H1 (cell line): ENCODE results near the gene CES3. TPM values are rescaled to one million over a fixed set of nuclear protein-coding genes. Genes with fewer than 3 reads are reported as not detected.

Experiments
- CTCF ChIA-PET: fragments of 300-600 bp; sonication (Branson Sonifier 250); formaldehyde crosslinking; loops from one replicate; lab custom pipeline; 2021; ENCODE audit not compliant: partially characterized antibody; lab: Charles Lee
- POLR2A ChIA-PET: fragments of 300-600 bp; sonication (Branson Sonifier 250); formaldehyde crosslinking; loops from one replicate; lab custom pipeline; 2021; ENCODE audit warnings: inconsistent platforms; ENCODE audit not compliant: partially characterized antibody; lab: Charles Lee
- DNase-seq, 2 experiments: peaks; one replicate each; pipeline versions ENCODE4 v3.0.0 to v3.0.0-alpha.2; 2010 to 2022; ENCODE audit warnings: low spot score in 2 of 2, low read depth in 1 of 2, mixed read lengths in 1 of 2
- FAIRE-seq: peaks from 2 replicates; lab custom pipeline; 2011; peaks lifted over from hg19 to GRCh38; lab: Jason Lieb, UNC
- H2AFZ ChIP-seq: 2 replicates; pipeline ENCODE4 v1.8.1; 2012; ENCODE audit warnings: low read length, inconsistent platforms
- H2AK5ac ChIP-seq: 2 replicates; pipeline ENCODE4 v1.6.1; 2013; ENCODE audit warnings: low read depth, low read length
- H2BK120ac ChIP-seq: replicated peaks from 2 replicates; pipeline ENCODE3; 2013; ENCODE audit warnings: low read depth, low read length, inconsistent platforms
- H2BK12ac ChIP-seq: 2 replicates; pipeline ENCODE4 v1.6.1; 2013; ENCODE audit warnings: low read depth, low read length
- H2BK15ac ChIP-seq: 2 replicates; pipeline ENCODE4 v1.6.1; 2013; ENCODE audit warnings: low read length
- H2BK20ac ChIP-seq: 2 replicates; pipeline ENCODE4 v1.6.1; 2013; ENCODE audit warnings: low read length
- H2BK5ac ChIP-seq: 2 replicates; pipeline ENCODE4 v1.6.1; 2013; ENCODE audit warnings: low read depth, low read length
- H3K14ac ChIP-seq: 2 replicates; pipeline ENCODE4 v1.6.1; 2013; ENCODE audit warnings: inconsistent platforms; ENCODE audit not compliant: insufficient read length
- H3K18ac ChIP-seq: 2 replicates; pipeline ENCODE4 v1.6.1; 2013; ENCODE audit warnings: low read length; ENCODE audit errors: extremely low read depth
- H3K23ac ChIP-seq: 2 replicates; pipeline ENCODE4 v1.6.1; 2013; ENCODE audit warnings: inconsistent platforms; ENCODE audit not compliant: insufficient read length
- H3K23me2 ChIP-seq: 2 replicates; pipeline ENCODE4 v1.6.1; 2013; ENCODE audit warnings: low read depth, low read length
- H3K27ac ChIP-seq: 2 replicates; pipeline ENCODE4 v1.6.1; 2011; ENCODE audit warnings: low read depth, low read length, inconsistent platforms
- H3K27me3 ChIP-seq, 4 experiments: replicated peaks in 1 of 4; 1 replicate in 1 of 4; 2 replicates in 3 of 4; pipeline versions ENCODE4 v1.6.1 to v1.8.1; 2011 to 2013; ENCODE audit warnings: low read length in 3 of 4, mild to moderate bottlenecking in 3 of 4, inconsistent platforms in 2 of 4, mixed read lengths in 2 of 4, moderate library complexity in 1 of 4; ENCODE audit not compliant: control insufficient read depth in 3 of 4, insufficient read depth in 3 of 4; ENCODE audit errors: extremely low read depth in 1 of 4
- H3K36me3 ChIP-seq, 4 experiments: 2 replicates each; pipeline versions ENCODE4 v1.6.1 to v1.8.1; 2011 to 2013; ENCODE audit warnings: mild to moderate bottlenecking in 4 of 4, low read length in 3 of 4, moderate library complexity in 2 of 4, control low read depth in 1 of 4, inconsistent platforms in 1 of 4; ENCODE audit not compliant: insufficient read depth in 4 of 4, control insufficient read depth in 2 of 4
- H3K4ac ChIP-seq: replicated peaks from 2 replicates; pipeline ENCODE3; 2013; ENCODE audit warnings: low read length, low read depth, mixed read lengths, inconsistent platforms; ENCODE audit not compliant: insufficient read length
- H3K4me1 ChIP-seq, 4 experiments: replicated peaks in 1 of 4; 1 replicate in 1 of 4; 2 replicates in 3 of 4; pipeline versions ENCODE4 v1.6.1 to v1.8.1; 2011 to 2013; ENCODE audit warnings: low read length in 3 of 4, inconsistent platforms in 2 of 4, mixed read lengths in 1 of 4; ENCODE audit not compliant: insufficient read depth in 4 of 4, control insufficient read depth in 3 of 4
- H3K4me2 ChIP-seq, 2 experiments: 2 replicates each; pipeline versions ENCODE4 v1.6.1 to v1.8.1; 2011 to 2013; ENCODE audit warnings: low read depth in 2 of 2, low read length in 2 of 2, control low read depth in 1 of 2, inconsistent platforms in 1 of 2, mild to moderate bottlenecking in 1 of 2; ENCODE audit not compliant: insufficient read depth in 1 of 2
- H3K4me3 ChIP-seq, 4 experiments: fragments of 200-600, 300-600 bp in 1 of 4; sonication (generic), shearing (Covaris generic), sonication (Bioruptor Twin) in 1 of 4; 2 replicates each; pipeline versions ENCODE4 v1.5.1 to v1.8.1; 2011 to 2016; ENCODE audit warnings: low read length in 4 of 4, low read depth in 3 of 4, control low read depth in 2 of 4, inconsistent platforms in 2 of 4, mild to moderate bottlenecking in 2 of 4, mixed read lengths in 1 of 4, moderate library complexity in 1 of 4; ENCODE audit not compliant: insufficient read depth in 2 of 4; ENCODE audit errors: extremely low read depth in 1 of 4
- H3K56ac ChIP-seq: replicated peaks from 2 replicates; pipeline ENCODE3; 2013; ENCODE audit warnings: low read depth, mild to moderate bottlenecking, mixed read lengths, low read length, inconsistent platforms; ENCODE audit not compliant: insufficient read length
- H3K79me1 ChIP-seq: 2 replicates; pipeline ENCODE4 v1.6.1; 2013; ENCODE audit warnings: low read depth, low read length, control low read depth
- H3K79me2 ChIP-seq, 2 experiments: 2 replicates each; pipeline versions ENCODE4 v1.6.1 to v1.8.1; 2012 to 2013; ENCODE audit warnings: low read length in 2 of 2, mild to moderate bottlenecking in 2 of 2, inconsistent platforms in 1 of 2; ENCODE audit not compliant: insufficient read depth in 2 of 2, control insufficient read depth in 1 of 2
- H3K9ac ChIP-seq, 4 experiments: replicated peaks in 1 of 4; 1 replicate in 1 of 4; 2 replicates in 3 of 4; pipeline versions ENCODE4 v1.6.1 to v1.8.1; 2011 to 2013; ENCODE audit warnings: low read depth in 3 of 4, low read length in 3 of 4, control low read depth in 2 of 4, mild to moderate bottlenecking in 2 of 4, moderate library complexity in 2 of 4, inconsistent platforms in 1 of 4; ENCODE audit errors: extremely low read depth in 1 of 4
- H3K9me3 ChIP-seq, 2 experiments: 2 replicates each; pipeline versions ENCODE4 v1.6.1 to v1.8.1; 2012 to 2013; ENCODE audit warnings: mild to moderate bottlenecking in 2 of 2, moderate library complexity in 2 of 2, control low read depth in 1 of 2, inconsistent platforms in 1 of 2, low read depth in 1 of 2, low read length in 1 of 2, mixed read lengths in 1 of 2; ENCODE audit not compliant: insufficient read depth in 2 of 2
- H4K20me1 ChIP-seq, 2 experiments: replicated peaks in 1 of 2; 2 replicates each; pipeline versions ENCODE3 to v1.8.1; 2011 to 2013; ENCODE audit warnings: inconsistent platforms in 2 of 2, low read length in 2 of 2, mild to moderate bottlenecking in 1 of 2; ENCODE audit not compliant: insufficient read depth in 2 of 2, control insufficient read depth in 1 of 2
- H4K5ac ChIP-seq: 2 replicates; pipeline ENCODE4 v1.6.1; 2013; ENCODE audit warnings: low read length, low read depth, mixed read lengths, inconsistent platforms; ENCODE audit not compliant: insufficient read length
- H4K8ac ChIP-seq: 2 replicates; pipeline ENCODE4 v1.8.0; 2013; ENCODE audit warnings: mild to moderate bottlenecking, moderate library complexity, low read length, inconsistent platforms; ENCODE audit not compliant: insufficient read depth; ENCODE audit errors: extremely low read depth
- H4K91ac ChIP-seq: replicated peaks from 2 replicates; pipeline ENCODE3; 2013; ENCODE audit warnings: low read length, mixed read lengths, inconsistent platforms; ENCODE audit not compliant: insufficient read length
- CTBP2 ChIP-seq: IDR thresholded peaks from 2 replicates; pipeline ENCODE4 v1.7.0; 2011; ENCODE audit warnings: borderline replicate concordance, mild to moderate bottlenecking, moderate library complexity, mixed read lengths, low read length; ENCODE audit not compliant: insufficient read depth, insufficient read length
- FOSL1 ChIP-seq: IDR thresholded peaks from 2 replicates; pipeline ENCODE4 v1.6.1; 2011; ENCODE audit warnings: mild to moderate bottlenecking, low read depth, low read length, moderate library complexity; ENCODE audit not compliant: insufficient read depth
- GABPA ChIP-seq: IDR thresholded peaks from 2 replicates; pipeline ENCODE4 v1.6.1; 2011; ENCODE audit warnings: mild to moderate bottlenecking, low read length, moderate library complexity, borderline replicate concordance; ENCODE audit not compliant: insufficient read depth
- JUND ChIP-seq: IDR thresholded peaks from 2 replicates; pipeline ENCODE4 v1.6.1; 2011; ENCODE audit warnings: mild to moderate bottlenecking, improper control_type of control experiment, low read length
- POLR2AphosphoS5 ChIP-seq: IDR thresholded peaks from 2 replicates; pipeline ENCODE4 v1.6.1; 2011; ENCODE audit warnings: low read depth, low read length
- RNF2 ChIP-seq: fragments of 200-900, 300-1000 bp; sonication (generic); IDR thresholded peaks from 2 replicates; pipeline ENCODE4 v1.7.1; 2016; ENCODE audit warnings: borderline replicate concordance, low read depth, mild to moderate bottlenecking, antibody characterized with exemption, low read length; ENCODE audit not compliant: poor library complexity, severe bottlenecking; ENCODE audit errors: missing control alignments
- SUZ12 ChIP-seq: fragments of 200-600 bp; sonication (generic); IDR thresholded peaks from 2 replicates; pipeline ENCODE4 v1.6.1; 2012; ENCODE audit warnings: mild to moderate bottlenecking, inconsistent platforms, low read length, moderate library complexity, mixed read lengths
- TAF1 ChIP-seq: IDR thresholded peaks from 2 replicates; pipeline ENCODE4 v1.6.1; 2011; ENCODE audit warnings: mild to moderate bottlenecking, low read depth, low read length
- TAF7 ChIP-seq: optimal IDR thresholded peaks from 2 replicates; pipeline ENCODE3; 2011; ENCODE audit warnings: low read depth, mild to moderate bottlenecking, inconsistent platforms, low read length, moderate library complexity, borderline replicate concordance
- TEAD4 ChIP-seq: IDR thresholded peaks from 2 replicates; pipeline ENCODE4 v1.6.1; 2012; ENCODE audit warnings: low read depth, low read length, inconsistent platforms, mixed read lengths
- WGBS, 2 experiments: shearing (Covaris generic) in 1 of 2; methylation state at CpG; one replicate each; pipeline versions ENCODE4 v1.1.6 to v1.1.7; 2013 to 2015; ENCODE audit warnings: low lambda C conversion rate in 2 of 2, mixed read lengths in 2 of 2, inconsistent platforms in 1 of 2, low coverage in 1 of 2, missing lambda C conversion rate in 1 of 2; ENCODE audit not compliant: insufficient replicate concordance in 2 of 2, insufficient coverage in 1 of 2, insufficient read length in 1 of 2; ENCODE audit errors: extremely low coverage in 1 of 2, missing lambda C conversion rate in 1 of 2; 5-methylcytosine and 5-hydroxymethylcytosine counted together
- polyA plus RNA-seq, 7 experiments: library from polyadenylated mRNA; depleted of rRNA in 3 of 7; stranded (reverse) in 5 of 7; unstranded in 2 of 7; fragments of >200 nt in 5 of 7; fragments of 200-250 nt in 2 of 7; gene quantifications; 1 replicate in 5 of 7; 2 replicates in 1 of 7; 4 replicates in 1 of 7; pipeline versions ENCODE4 v1.2.1 to v1.2.3, GENCODE V29; 2011 to 2013; ENCODE audit warnings: missing spikeins in 2 of 7, mixed read lengths in 2 of 7
- total RNA-seq: library from RNA; stranded (reverse); fragmentation: NEBNext Ultra II Directional; extraction: Animal tissue kit (Norgen Biotek cat#: 25700); gene quantifications from 2 replicates; pipeline ENCODE4 v1.2.1, GENCODE V29; 2021

Gene CES3
- total and polyA plus RNA-seq, 2 of the 8 experiments (the other 6 are each of a cell fraction or from before 2014, with no cell fraction given): 1.6 to 2.2 TPM

GRCh38 chr16:66926171-66926947, 34.7 kb upstream of the CES3 start:
- H3K23ac ChIP-seq: no peak overlapping the region
- no peak overlapping the region for H2BK5ac ChIP-seq
- H4K8ac ChIP-seq: no peak overlapping the region; the same call in 1 of the 2 replicates
- no peak overlapping the region for H3K9ac ChIP-seq
- no peaks in the 10 kb centered on the region for H4K20me1 ChIP-seq
- H3K36me3 ChIP-seq: no peaks in the 10 kb centered on the region; a peak in 1 of 8 replicates
- no peak overlapping the region for H4K91ac ChIP-seq
- H3K9me3 ChIP-seq: no peaks in the 10 kb centered on the region
- ChIA-PET CTCF (interaction anchor here (0.8 to 27.5 kb wide), 5 partner anchors 17 to 275 kb away, joined by 3 to 1009 read pairs (median 3); partner anchors contain the start of genes CDH16 and PDP2), POLR2A (interaction anchor here (1.2 to 2.3 kb wide), 4 partner anchors 31 to 96 kb away, joined by 3 to 7 read pairs (median 4); partner anchors contain the start of genes NAE1 and PDP2)
- no peak overlapping the region for H2BK12ac ChIP-seq
- no peak overlapping the region for H2BK120ac ChIP-seq
- no peak overlapping the region for H3K18ac ChIP-seq
- 86% methylated on average over 4 of the region's 5 CpGs; no CpG with 5 or more reads in 1 of the 2 experiments for WGBS, 2 experiments
- FAIRE-seq (no peak), DNase-seq (no peak)
- no peak overlapping the region for H3K56ac ChIP-seq
- no peak overlapping the region for H3K4ac ChIP-seq
- no peak overlapping the region; a peak in 1 of 4 replicates for H3K4me2 ChIP-seq
- no peak overlapping the region for H2BK20ac ChIP-seq
- H3K4me3 ChIP-seq: no peak overlapping the region
- H3K27ac ChIP-seq: no peak overlapping the region
- H3K14ac ChIP-seq: no peak overlapping the region
- no peak overlapping the region for H2AK5ac ChIP-seq
- H3K79me2 ChIP-seq: no peaks in the 10 kb centered on the region
- no peak overlapping the region for H2AFZ ChIP-seq
- H3K79me1 ChIP-seq: peaks cover 2% of the 10 kb centered on the region; the same call in 1 of the 2 replicates
- TF ChIP-seq SUZ12 (no peak), JUND (no peak), TAF7 (no peak), GABPA (no peak), CTBP2 (no peak), FOSL1 (no peak), POLR2AphosphoS5 (no peak), TAF1 (no peak), TEAD4 (no peak), RNF2 (no peak)
- peaks cover 0 to 8% (median under 1%) of the 10 kb centered on the region in 4 experiments; a peak in 4 of 7 replicates for H3K4me1 ChIP-seq
- peaks cover 14 to 41% (median 35%) of the 10 kb centered on the region in 4 experiments; a peak in 6 of 7 replicates for H3K27me3 ChIP-seq
- no peak overlapping the region for H4K5ac ChIP-seq
- H2BK15ac ChIP-seq: no peak overlapping the region
- H3K23me2 ChIP-seq: peaks cover 4% of the 10 kb centered on the region; the same call in 1 of the 2 replicates
